AG04449 (cell line): ENCODE data around the gene ENG.

ENCODE experiments used
- CTCF ChIA-PET: fragments of 350-600 bp; formaldehyde crosslinking; extraction: SDS; loops from one replicate; lab custom pipeline; 2021; ENCODE audit warnings: antibody characterized with exemption; lab: Yijun Ruan, JAX
- POLR2A ChIA-PET: fragments of 400-600, 350-600 bp; formaldehyde crosslinking; extraction: SDS; loops from one replicate; lab custom pipeline; 2020; ENCODE audit warnings: antibody characterized with exemption, inconsistent platforms; lab: Yijun Ruan, JAX
- DNase-seq: peaks from one replicate; pipeline ENCODE4 v3.0.0-alpha.2; 2010; ENCODE audit warnings: low read depth, low spot score
- H3K4me3 ChIP-seq: 2 replicates; pipeline ENCODE4 v1.5.1; 2011; ENCODE audit warnings: low read depth, mild to moderate bottlenecking, control low read depth, low read length
- CTCF ChIP-seq: IDR thresholded peaks from one replicate; pipeline ENCODE4 v1.5.1; 2011; ENCODE audit warnings: mild to moderate bottlenecking, moderate library complexity, low read length, control low read depth, inconsistent platforms; ENCODE audit not compliant: insufficient read depth; ENCODE audit errors: missing control alignments

ENG gene

GRCh38 chr9:127778280-127779135 is 76.0 kb downstream of the ENG start, which contains the start of gene SH2D3C:
SH2D3C (minus strand) TSS chr9:127778666; CDS start chr9:127778627, 39 bp downstream.
- ChIA-PET POLR2A (interaction anchor here (0.6 to 0.7 kb wide), 2 partner anchors 47 to 80 kb away, joined by 4 to 8 read pairs; no protein-coding TSS in a partner anchor), CTCF (interaction anchor here (1.1 to 10.9 kb wide), 4 partner anchors 38 to 170 kb away, joined by 3 to 69 read pairs (median 5); partner anchors contain the start of gene TOR2A)
- H3K4me3 ChIP-seq = no peak within 1 kb of the TSS
- no peak for DNase-seq
- TF ChIP-seq CTCF = no peak

GRCh38 chr9:127777368-127777980 is 77.0 kb downstream of the ENG start:
- no peak overlapping the region for H3K4me3 ChIP-seq
- no peak for DNase-seq
- ChIA-PET CTCF (no interaction called here), POLR2A (interaction anchor here (0.7 kb wide), 1 partner anchor 46 kb away, joined by 8 read pairs; no protein-coding TSS in a partner anchor)
- no peak for TF ChIP-seq CTCF

- DNase-seq = no peak
- ChIA-PET POLR2A (no interaction called here), CTCF (interaction anchor here (1.3 to 10.4 kb wide), 2 partner anchors 7 to 187 kb away, joined by 3 to 93 read pairs; partner anchors contain the start of gene CDK9)
- H3K4me3 ChIP-seq = no peak overlapping the region
- no peak for TF ChIP-seq CTCF
Measured at GRCh38 chr9:127776924-127777289, 77.6 kb downstream of the ENG start.

GRCh38 chr9:127776195-127776923 is 78.1 kb downstream of the ENG start:
- no peak for TF ChIP-seq CTCF
- POLR2A ChIA-PET = no interaction called here
- DNase-seq = no peak
- CTCF ChIA-PET = interaction anchor here (1.3 to 10.4 kb wide), 2 partner anchors 8 to 186 kb away, joined by 3 to 93 read pairs; partner anchors contain the start of gene CDK9
- H3K4me3 ChIP-seq = no peak overlapping the region

GRCh38 chr9:127773981-127774380 is 80.5 kb downstream of the ENG start:
- H3K4me3 ChIP-seq = no peak overlapping the region
- ChIA-PET CTCF (interaction anchor here (1.0 to 10.4 kb wide), 3 partner anchors 10 to 39 kb away, joined by 4 to 93 read pairs (median 5); partner anchors contain the start of genes CDK9 and TOR2A), POLR2A (no interaction called here)
- DNase-seq = no peak
- no peak for TF ChIP-seq CTCF
